ENCODE data around the gene PER3. TPM values are rescaled to one million over a fixed set of nuclear protein-coding genes. Genes with fewer than 3 reads are reported as not detected.

PER3 gene
- total and polyA plus RNA-seq, 2 of the 13 experiments (the other 11 are each of a cell fraction or from before 2014, with no cell fraction given) = 3.0 to 6.0 TPM

- TF ChIP-seq ZNF740 (CRISPR knock-in tag; IDR thresholded peaks at IDR 0.05) (no peak), ELF4 (CRISPR knock-in tag; IDR thresholded peaks at IDR 0.05; ENCODE audit: borderline replicate concordance) (no peak), KLF13 (CRISPR knock-in tag; IDR thresholded peaks at IDR 0.05) (no peak), AGO1 (IDR thresholded peaks at IDR 0.05; ENCODE audit: low read depth, low read length, poor library complexity, severe bottlenecking) (no peak), ZFP36L2 (CRISPR knock-in tag; IDR thresholded peaks at IDR 0.05) (no peak), YEATS2 (CRISPR knock-in tag; IDR thresholded peaks at IDR 0.05; ENCODE audit: borderline replicate concordance) (no peak), THAP8 (CRISPR knock-in tag; IDR thresholded peaks at IDR 0.05; ENCODE audit: borderline replicate concordance) (no peak), ZNF501 (CRISPR knock-in tag; IDR thresholded peaks at IDR 0.05) (no peak), EED (CRISPR knock-in tag; IDR thresholded peaks at IDR 0.05) (no peak), NR3C1 (CRISPR knock-in tag; IDR thresholded peaks at IDR 0.05) (no peak), ZNF329 (CRISPR knock-in tag; IDR thresholded peaks at IDR 0.05; ENCODE audit: low read depth) (no peak)
Observed at GRCh38 chr1:7871136-7871535, 87.0 kb downstream of the PER3 start (continued).

- Histone ChIP-seq H3K4me3 (replicated peaks in 1 of 3; ENCODE audit: insufficient read depth in 1 of 3, low read depth in 2 of 3, low read length in 3 of 3) (no peak overlapping the region), H3K79me2 (ENCODE audit: insufficient read depth, low read length) (no peaks in the 10 kb centered on the region), H3K27ac (ENCODE audit: extremely low read length, insufficient read depth, low read length) (no peak overlapping the region), H3K27me3 (ENCODE audit: control insufficient read depth in 1 of 2, insufficient read depth in 2 of 2, low read length in 2 of 2) (peaks cover 0 to 20% of the 10 kb centered on the region in 2 experiments; a peak in 3 of 5 replicates), H2AFZ (ENCODE audit: low read length) (no peak overlapping the region), H3K36me3 (replicated peaks in 1 of 2; ENCODE audit: control insufficient read depth in 1 of 2, insufficient read depth in 2 of 2, low read length in 2 of 2) (no peaks in the 10 kb centered on the region), H3K9ac (ENCODE audit: insufficient read depth, low read depth, low read length) (no peak overlapping the region), H3K4me1 (ENCODE audit: insufficient read depth, low read length) (no peaks in the 10 kb centered on the region), H4K20me1 (ENCODE audit: insufficient read depth, low read length) (no peaks in the 10 kb centered on the region), H3K4me2 (ENCODE audit: low read depth, low read length) (no peak overlapping the region), H3K9me3 (ENCODE audit: low read length) (no peaks in the 10 kb centered on the region)
- CTCF ChIA-PET (ENCODE audit: low intra/inter-chr PET ratio, low total read pairs) = no interaction called here
- DNase-seq (ENCODE audit: low spot score) = no peak
- in situ Hi-C loops (cut with HindIII; ENCODE audit: extremely low pct_ligation_motif_present, low pct_unique_long_range_greater_than_20kb) (loop anchor here (25.0 kb wide), 1 partner anchor 212 kb away; no protein-coding TSS in a partner anchor), intact Hi-C loops (cut with micrococcal nuclease; ENCODE audit: unreplicated experiment) (no loop called here)
- no TSS peak for BruUV-seq (replicated peaks)
- no peak for ATAC-seq
- FAIRE-seq = no peak
- POLR2A ChIA-PET = no interaction called here
- WGBS (ENCODE audit: low lambda C conversion rate) = 23% methylated on average over 7 of the region's 11 CpGs
- TF ChIP-seq ZNF629 (CRISPR knock-in tag; conservative IDR thresholded peaks at IDR 0.05) = no peak
- TF ChIP-seq ZNF891 (CRISPR knock-in tag; IDR thresholded peaks at IDR 0.05) = no peak
- no peak for TF ChIP-seq ZNF337 (CRISPR knock-in tag; IDR thresholded peaks at IDR 0.05; ENCODE audit: borderline replicate concordance, low read depth)
- no peak for TF ChIP-seq ZNF674 (CRISPR knock-in tag; IDR thresholded peaks at IDR 0.05; ENCODE audit: low read depth)
- no peak for TF ChIP-seq HNF1A (IDR thresholded peaks at IDR 0.05; ENCODE audit: low read depth)
- no peak for TF ChIP-seq HNF1A (CRISPR knock-in tag; IDR thresholded peaks at IDR 0.05; ENCODE audit: borderline replicate concordance)
- TF ChIP-seq MAFF (IDR thresholded peaks at IDR 0.05; ENCODE audit: low read depth, low read length) = no peak
- no peak for TF ChIP-seq ERF (CRISPR knock-in tag; IDR thresholded peaks at IDR 0.05)
Observed at GRCh38 chr1:7873801-7874795, 90.0 kb downstream of the PER3 start.
